ENCODE measurements around the gene CYSRT1.

GRCh38 chr9:137192448-137192780 is 32.6 kb upstream of the CYSRT1 start:
- TF ChIP-seq CTCF (conservative IDR thresholded peaks at IDR 0.05; ENCODE audit: low read depth, low read length) (no peak), EZH2phosphoT487 (IDR thresholded peaks at IDR 0.05; ENCODE audit: borderline replicate concordance, low read length) (no peak)
